Karpas-422 (cell line): ENCODE results near the gene GJB2. TPM values are rescaled to one million over a fixed set of nuclear protein-coding genes. Genes with fewer than 3 reads are reported as not detected.

Experiments used
- DNase-seq: peaks from one replicate; pipeline ENCODE4 v3.0.0-alpha.2; 2015
- H2AFZ ChIP-seq: fragments of 200-600 bp; sonication (generic); 2 replicates; pipeline ENCODE4 v1.6.1; 2014; ENCODE audit warnings: antibody characterized with exemption, low read length, mixed read lengths
- H3K27ac ChIP-seq: fragments of 200-600 bp; sonication (generic); 2 replicates; pipeline ENCODE4 v1.5.1; 2014; ENCODE audit warnings: mild to moderate bottlenecking, low read length, moderate library complexity
- H3K27me3 ChIP-seq: fragments of 200-600 bp; sonication (generic); 2 replicates; pipeline ENCODE4 v1.6.1; 2014; ENCODE audit warnings: low read length, mixed read lengths
- H3K36me3 ChIP-seq: fragments of 200-600 bp; sonication (generic); 2 replicates; pipeline ENCODE4 v1.6.1; 2014; ENCODE audit warnings: low read length, mixed read lengths; ENCODE audit not compliant: insufficient read depth
- H3K4me1 ChIP-seq: fragments of 200-600 bp; sonication (generic); 2 replicates; pipeline ENCODE4 v1.6.1; 2014; ENCODE audit warnings: mild to moderate bottlenecking, low read length, mixed read lengths
- H3K4me2 ChIP-seq: fragments of 200-600 bp; sonication (generic); 2 replicates; pipeline ENCODE4 v1.6.1; 2014; ENCODE audit warnings: low read length, low read depth, mild to moderate bottlenecking; ENCODE audit not compliant: poor library complexity, severe bottlenecking
- H3K4me3 ChIP-seq: fragments of 200-600 bp; sonication (generic); 2 replicates; pipeline ENCODE4 v1.5.1; 2014; ENCODE audit warnings: mild to moderate bottlenecking, antibody characterized with exemption, low read length, mixed read lengths
- H3K79me2 ChIP-seq: fragments of 200-600 bp; sonication (generic); 2 replicates; pipeline ENCODE4 v1.6.1; 2014; ENCODE audit warnings: mild to moderate bottlenecking, low read length, mixed read lengths
- H3K9ac ChIP-seq: fragments of 200-600 bp; sonication (generic); 2 replicates; pipeline ENCODE4 v1.6.0; 2014; ENCODE audit warnings: low read length
- H3K9me2 ChIP-seq: fragments of 200-600 bp; sonication (generic), shearing (Covaris generic); replicated peaks from 2 replicates; pipeline ENCODE4 v1.6.0; 2014; ENCODE audit warnings: mild to moderate bottlenecking, low read length, moderate library complexity; ENCODE audit not compliant: insufficient read depth
- H3K9me3 ChIP-seq: fragments of 300-700, 200-600 bp; sonication (generic); 2 replicates; pipeline ENCODE4 v1.6.1; 2014; ENCODE audit warnings: low read length, mixed read lengths
- H4K20me1 ChIP-seq: fragments of 200-600 bp; sonication (generic); 2 replicates; pipeline ENCODE4 v1.6.1; 2014; ENCODE audit warnings: mild to moderate bottlenecking, antibody characterized with exemption, low read length, low read depth; ENCODE audit not compliant: insufficient read depth
- total RNA-seq: library from RNA; depleted of rRNA; stranded (reverse); fragments of >200 nt; shearing (Covaris generic); gene quantifications from 2 replicates; pipeline ENCODE4 v1.2.3, GENCODE V29; 2014; ENCODE audit warnings: low replicate concordance; rRNA removed

The GJB2 gene
- total RNA-seq = not detected in 2 replicates

DNA sequence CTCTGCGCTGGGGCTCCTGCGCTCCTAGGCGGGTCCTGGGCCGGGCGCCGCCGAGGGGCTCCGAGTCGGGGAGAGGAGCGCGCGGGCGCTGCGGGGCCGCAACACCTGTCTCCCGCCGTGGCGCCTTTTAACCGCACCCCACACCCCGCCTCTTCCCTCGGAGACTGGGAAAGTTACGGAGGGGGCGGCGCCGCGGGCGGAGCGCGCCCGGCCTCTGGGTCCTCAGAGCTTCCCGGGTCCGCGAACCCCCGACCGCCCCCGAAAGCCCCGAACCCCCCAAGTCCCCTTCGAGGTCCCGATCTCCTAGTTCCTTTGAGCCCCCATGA is at the start of gene GJB2:
Gene GJB2 (minus strand): TSS at position 103 of the 326 bp plus-strand sequence. CDS start 3,357 bp downstream, outside the sequence.
- peak within 1 kb of the TSS; percentile 6; the same call in 1 of the 2 replicates for H2AFZ ChIP-seq
- H3K9me2 ChIP-seq = no peaks in the 10 kb centered on the region
- no peak within 1 kb of the TSS for H3K27ac ChIP-seq
- peak within 1 kb of the TSS; percentile 20; the same call in 1 of the 2 replicates for H3K4me3 ChIP-seq
- peak within 1 kb of the TSS; percentile 48 for H3K4me2 ChIP-seq
- H3K4me1 ChIP-seq = peaks cover 40% of the 10 kb centered on the region
- H3K79me2 ChIP-seq = no peaks in the 10 kb centered on the region
- H3K27me3 ChIP-seq = no peaks in the 10 kb centered on the region
- no peaks in the 10 kb centered on the region for H4K20me1 ChIP-seq
- DNase-seq = no peak
- peak within 1 kb of the TSS; percentile 2; the same call in 1 of the 2 replicates for H3K9ac ChIP-seq
- no peaks in the 10 kb centered on the region for H3K9me3 ChIP-seq
- no peaks in the 10 kb centered on the region for H3K36me3 ChIP-seq

DNA sequence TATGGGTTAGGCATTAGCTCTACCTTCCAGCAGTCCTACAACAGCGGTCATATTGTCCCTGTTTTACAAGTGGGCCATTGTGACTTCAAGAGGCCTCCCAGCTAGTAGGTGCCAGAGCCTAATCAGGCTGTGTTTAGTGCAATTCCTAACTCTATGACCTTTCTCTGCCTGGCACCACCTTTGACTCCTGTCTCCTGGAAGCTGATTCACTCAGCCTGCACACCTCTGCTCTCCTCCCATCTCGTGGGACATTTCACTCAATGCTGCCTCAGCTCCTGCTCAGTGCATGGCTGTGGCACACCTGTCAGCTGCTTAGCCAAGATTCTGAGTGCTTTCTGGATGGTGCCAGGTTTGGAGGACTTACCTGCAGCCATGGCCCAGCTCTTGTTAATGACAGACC is 48.9 kb upstream of the GJB2 start:
- Histone ChIP-seq H3K36me3 (no peaks in the 10 kb centered on the region), H3K4me1 (no peaks in the 10 kb centered on the region), H3K27me3 (no peaks in the 10 kb centered on the region), H2AFZ (no peak overlapping the region), H3K4me2 (no peak overlapping the region), H3K9me3 (no peaks in the 10 kb centered on the region), H3K9me2 (no peaks in the 10 kb centered on the region), H3K9ac (no peak overlapping the region), H3K27ac (no peak overlapping the region), H3K79me2 (no peaks in the 10 kb centered on the region), H3K4me3 (no peak overlapping the region), H4K20me1 (no peaks in the 10 kb centered on the region)
- DNase-seq = no peak

GRCh38 chr13:20239748-20240147 is 47.0 kb upstream of the GJB2 start:
- no peak for DNase-seq
- no peaks in the 10 kb centered on the region for H3K9me2 ChIP-seq
- H2AFZ ChIP-seq = no peak overlapping the region
- no peak overlapping the region for H3K4me2 ChIP-seq
- H3K79me2 ChIP-seq = no peaks in the 10 kb centered on the region
- no peak overlapping the region for H3K9ac ChIP-seq
- H3K4me3 ChIP-seq = no peak overlapping the region
- no peaks in the 10 kb centered on the region for H3K4me1 ChIP-seq
- H3K36me3 ChIP-seq = no peaks in the 10 kb centered on the region
- no peak overlapping the region for H3K27ac ChIP-seq
- H3K9me3 ChIP-seq = no peaks in the 10 kb centered on the region
- no peaks in the 10 kb centered on the region for H3K27me3 ChIP-seq
- no peaks in the 10 kb centered on the region for H4K20me1 ChIP-seq

GRCh38 chr13:20232556-20233277 is 40.0 kb upstream of the GJB2 start:
- Histone ChIP-seq H3K9ac (no peak overlapping the region), H2AFZ (no peak overlapping the region)

DNA sequence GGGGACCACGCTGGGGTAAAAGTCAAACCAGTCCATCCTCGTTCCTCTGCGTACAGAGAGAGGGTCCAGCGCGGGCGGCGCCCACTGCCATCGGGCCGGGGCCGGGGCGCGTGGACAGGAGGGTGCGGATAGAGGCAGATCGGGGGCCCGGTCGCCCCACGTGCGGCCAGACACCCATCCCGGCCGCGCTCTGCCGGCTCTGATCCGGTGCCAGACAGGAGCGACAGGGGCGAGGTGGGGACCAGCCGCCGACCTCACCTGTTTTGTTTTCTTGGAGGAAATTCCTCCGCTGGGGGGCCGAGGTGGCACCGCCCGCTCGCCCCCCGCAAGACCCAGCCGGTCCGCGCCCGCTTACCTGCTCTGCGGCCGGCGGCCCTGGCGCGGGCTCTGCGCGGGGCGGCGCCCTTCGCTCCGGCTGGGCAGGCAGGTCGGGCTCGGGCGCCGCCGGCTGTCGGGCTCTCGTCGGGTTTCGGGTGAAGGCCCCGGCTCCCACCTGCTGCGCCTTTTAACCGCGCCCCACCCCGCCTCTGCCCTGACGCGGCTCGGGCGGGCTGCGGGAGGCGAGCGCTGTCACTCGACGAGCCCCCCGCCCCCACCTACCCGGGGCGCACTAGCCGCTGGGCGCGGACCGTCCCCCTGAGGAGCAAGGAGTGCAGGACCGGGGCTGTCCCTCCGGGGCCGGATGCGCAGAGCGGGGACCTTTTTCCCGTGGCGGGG is 39.3 kb upstream of the GJB2 start, which contains the start of gene GJB6:
Gene GJB6 (minus strand): TSS at position 481 of the 717 bp plus-strand sequence. CDS start 8,839 bp downstream, outside the sequence.
- no peak within 1 kb of the TSS for H3K4me2 ChIP-seq
- H3K9ac ChIP-seq = no peak within 1 kb of the TSS
- no peak within 1 kb of the TSS for H3K27ac ChIP-seq
- no peak for DNase-seq
- no peak within 1 kb of the TSS for H3K4me3 ChIP-seq
- H3K9me2 ChIP-seq = no peaks in the 10 kb centered on the region
- no peaks in the 10 kb centered on the region for H3K9me3 ChIP-seq
- H3K79me2 ChIP-seq = no peaks in the 10 kb centered on the region
- H4K20me1 ChIP-seq = no peaks in the 10 kb centered on the region
- H3K36me3 ChIP-seq = no peaks in the 10 kb centered on the region
- H3K27me3 ChIP-seq = no peaks in the 10 kb centered on the region
- no peak within 1 kb of the TSS for H2AFZ ChIP-seq
- H3K4me1 ChIP-seq = peaks cover 11% of the 10 kb centered on the region

More at GRCh38 chr13:20232556-20233277, 40.0 kb upstream of the GJB2 start:
- H4K20me1 ChIP-seq = no peaks in the 10 kb centered on the region
- no peak overlapping the region for H3K4me3 ChIP-seq
- no peaks in the 10 kb centered on the region for H3K79me2 ChIP-seq
- no peaks in the 10 kb centered on the region for H3K27me3 ChIP-seq
- H3K4me2 ChIP-seq = no peak overlapping the region
- H3K9me2 ChIP-seq = no peaks in the 10 kb centered on the region
- no peak for DNase-seq
- no peaks in the 10 kb centered on the region for H3K36me3 ChIP-seq
- peaks cover 11% of the 10 kb centered on the region for H3K4me1 ChIP-seq
- no peak overlapping the region for H3K27ac ChIP-seq
- no peaks in the 10 kb centered on the region for H3K9me3 ChIP-seq

DNA sequence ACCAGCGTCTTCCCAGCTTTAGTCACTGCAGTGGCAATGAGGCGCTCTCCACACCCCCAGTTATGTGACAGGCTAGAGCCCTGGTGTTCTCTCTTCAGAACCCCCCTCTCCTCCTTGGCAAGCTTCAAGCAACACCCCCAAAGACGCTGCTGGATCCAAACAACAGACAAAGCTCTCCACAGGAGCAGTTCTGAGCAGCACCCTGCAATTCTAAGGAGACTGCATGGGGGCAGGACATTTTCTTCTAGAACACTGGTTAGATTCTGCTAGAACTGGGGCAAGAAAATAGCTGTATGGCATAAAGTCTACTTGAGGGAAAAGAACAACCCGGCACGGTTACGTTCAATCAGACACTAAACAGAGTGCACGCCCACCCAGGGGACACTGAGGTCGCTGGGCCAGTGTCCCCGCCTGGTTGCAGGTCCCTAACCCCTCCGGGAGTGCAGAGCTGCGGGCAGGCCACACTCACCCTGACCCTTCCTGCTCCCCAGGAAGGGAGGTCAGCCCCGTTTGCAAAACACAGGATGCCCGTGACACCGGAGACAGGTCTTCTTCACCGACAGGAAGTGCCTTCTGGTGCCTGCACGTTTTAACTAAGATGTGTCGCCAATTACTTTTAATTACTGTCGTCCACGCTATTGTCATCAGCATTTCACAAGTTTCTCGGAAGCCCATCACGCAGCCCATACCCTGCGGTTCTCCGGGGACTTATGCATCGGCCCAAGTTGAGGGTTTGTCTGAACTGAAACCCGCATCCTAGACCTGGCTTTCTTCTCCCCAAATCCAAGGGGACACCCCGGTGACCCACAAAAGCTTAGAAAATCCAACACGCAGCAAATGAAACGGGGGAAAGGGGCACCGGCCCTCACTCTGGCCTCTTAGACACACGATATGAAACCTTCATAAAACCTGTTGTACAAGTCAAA is 38.4 kb upstream of the GJB2 start:
- Histone ChIP-seq H3K27ac (no peak overlapping the region), H3K4me1 (peaks cover 11% of the 10 kb centered on the region), H3K9me3 (no peaks in the 10 kb centered on the region), H3K9ac (no peak overlapping the region), H3K36me3 (no peaks in the 10 kb centered on the region), H4K20me1 (no peaks in the 10 kb centered on the region), H2AFZ (no peak overlapping the region), H3K27me3 (no peaks in the 10 kb centered on the region), H3K79me2 (no peaks in the 10 kb centered on the region), H3K4me3 (no peak overlapping the region), H3K4me2 (no peak overlapping the region), H3K9me2 (no peaks in the 10 kb centered on the region)
- no peak for DNase-seq

GRCh38 chr13:20227730-20228129 is 35.0 kb upstream of the GJB2 start:
- Histone ChIP-seq H3K4me1 (peaks cover 7% of the 10 kb centered on the region), H2AFZ (no peak overlapping the region), H3K9me2 (no peaks in the 10 kb centered on the region), H3K36me3 (no peaks in the 10 kb centered on the region), H3K9me3 (no peaks in the 10 kb centered on the region), H4K20me1 (no peaks in the 10 kb centered on the region), H3K79me2 (no peaks in the 10 kb centered on the region), H3K9ac (no peak overlapping the region), H3K4me3 (no peak overlapping the region), H3K4me2 (no peak overlapping the region), H3K27me3 (no peaks in the 10 kb centered on the region), H3K27ac (no peak overlapping the region)
- DNase-seq = no peak
